GM13977 (cell line): ENCODE measurements around the gene AP1G2.

ENCODE experiments used
- DNase-seq: peaks from one replicate; pipeline ENCODE4 v3.0.0; 2012; ENCODE audit warnings: low spot score
- CTCF ChIP-seq: IDR thresholded peaks from 2 replicates; pipeline ENCODE4 v1.5.1; 2012; ENCODE audit warnings: mild to moderate bottlenecking, control low read depth; ENCODE audit not compliant: insufficient read depth; ENCODE audit errors: extremely low read depth, missing control alignments
- in situ Hi-C: fragments of 300-500 bp; cut with MboI; formaldehyde crosslinking; loops from one replicate; pipeline ENCODE4 v1.12.0; 2022; ENCODE audit warnings: low sequenced_read_pairs, low pct_unique_long_range_greater_than_20kb, mixed read lengths, inconsistent platforms; ENCODE audit not compliant: unreplicated experiment

Gene AP1G2

GRCh38 chr14:23531391-23531790 is 36.2 kb downstream of the AP1G2 start:
- no peak for TF ChIP-seq CTCF
- in situ Hi-C loops, result no loop called here
- no peak for DNase-seq

- in situ Hi-C loops, result no loop called here
- DNase-seq, result no peak
- TF ChIP-seq CTCF, result no peak
These were observed 37.1 kb downstream of the AP1G2 start for GRCh38 chr14:23530375-23531055.

DNA sequence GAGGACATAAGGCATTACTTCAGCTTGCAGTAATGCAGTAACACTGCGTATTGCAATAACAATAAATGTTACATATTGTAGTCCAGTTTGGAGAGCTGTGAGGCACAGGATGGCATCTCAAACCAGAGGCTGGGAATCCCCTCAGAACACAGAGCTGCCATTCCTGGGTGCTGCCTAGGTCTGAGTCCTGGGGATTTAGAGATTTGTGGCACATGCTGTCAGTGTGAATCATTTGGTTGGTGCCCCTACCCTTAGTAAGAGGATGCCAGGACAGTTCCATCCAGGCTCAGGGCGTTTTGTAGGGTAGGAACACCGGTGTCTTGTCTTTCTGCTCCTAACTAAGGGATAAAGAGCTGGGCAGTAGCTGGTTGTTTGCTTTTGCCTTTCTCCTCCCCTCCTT is 38.6 kb downstream of the AP1G2 start:
- DNase-seq, result no peak
- in situ Hi-C loops, result no loop called here
- no peak for TF ChIP-seq CTCF

GRCh38 chr14:23528555-23528954 is 39.0 kb downstream of the AP1G2 start:
- no peak for TF ChIP-seq CTCF
- in situ Hi-C loops, result no loop called here
- no peak for DNase-seq

DNA sequence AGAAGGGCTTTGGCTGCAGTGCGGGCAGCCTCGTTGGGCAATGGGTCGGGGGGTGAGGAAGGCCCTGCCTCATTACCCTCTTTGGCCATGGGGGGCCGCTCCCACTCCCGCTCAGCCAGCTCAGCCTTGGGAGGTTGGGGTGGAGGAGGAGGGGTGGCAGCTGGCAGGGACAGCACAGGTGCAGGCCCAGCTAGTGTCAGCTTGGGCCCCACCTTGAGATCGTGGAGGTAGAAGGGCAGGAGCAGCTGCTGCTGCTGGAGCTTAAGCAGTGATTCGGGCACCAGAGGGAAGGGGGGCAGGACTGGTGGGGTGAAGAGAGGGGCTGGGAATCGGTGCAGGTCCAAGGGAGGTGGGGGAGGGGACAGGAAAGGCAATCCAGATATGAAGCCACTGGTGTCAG is 42.0 kb downstream of the AP1G2 start:
- in situ Hi-C loops, result no loop called here
- no peak for DNase-seq
- TF ChIP-seq CTCF, result no peak

- no peak for TF ChIP-seq CTCF
- in situ Hi-C loops, result no loop called here
- no peak for DNase-seq
These were observed 42.6 kb downstream of the AP1G2 start for GRCh38 chr14:23524954-23525353.
